GM12872 (cell line): ENCODE measurements around the gene DENND4B.

Source experiments
- CTCF ChIP-seq: IDR thresholded peaks from 3 replicates; pipeline ENCODE4 v1.5.1; 2011; ENCODE audit warnings: low read depth, mild to moderate bottlenecking, low read length, moderate library complexity; ENCODE audit not compliant: insufficient read depth

DENND4B gene

GRCh38 chr1:153899509-153899908, 47.0 kb downstream of the DENND4B start:
- no peak for TF ChIP-seq CTCF

GRCh38 chr1:153888533-153888932, 58.0 kb downstream of the DENND4B start:
- no peak for TF ChIP-seq CTCF

GRCh38 chr1:153886127-153886526, 60.4 kb downstream of the DENND4B start:
- TF ChIP-seq CTCF: no peak

- no peak for TF ChIP-seq CTCF
These were observed 63.3 kb downstream of the DENND4B start for GRCh38 chr1:153883223-153883622.

GRCh38 chr1:153882296-153882912, 64.1 kb downstream of the DENND4B start:
- TF ChIP-seq CTCF: no peak

- no peak for TF ChIP-seq CTCF
These were observed 64.8 kb downstream of the DENND4B start for GRCh38 chr1:153881751-153882150.

GRCh38 chr1:153880962-153881361, 65.6 kb downstream of the DENND4B start:
- TF ChIP-seq CTCF: no peak
